ENCODE results near the gene TPSAB1. TPM values are rescaled to one million over a fixed set of nuclear protein-coding genes. Genes with fewer than 3 reads are reported as not detected.

TPSAB1 gene
- total RNA-seq, 1 experiment from 2014 or later = not detected

DNA sequence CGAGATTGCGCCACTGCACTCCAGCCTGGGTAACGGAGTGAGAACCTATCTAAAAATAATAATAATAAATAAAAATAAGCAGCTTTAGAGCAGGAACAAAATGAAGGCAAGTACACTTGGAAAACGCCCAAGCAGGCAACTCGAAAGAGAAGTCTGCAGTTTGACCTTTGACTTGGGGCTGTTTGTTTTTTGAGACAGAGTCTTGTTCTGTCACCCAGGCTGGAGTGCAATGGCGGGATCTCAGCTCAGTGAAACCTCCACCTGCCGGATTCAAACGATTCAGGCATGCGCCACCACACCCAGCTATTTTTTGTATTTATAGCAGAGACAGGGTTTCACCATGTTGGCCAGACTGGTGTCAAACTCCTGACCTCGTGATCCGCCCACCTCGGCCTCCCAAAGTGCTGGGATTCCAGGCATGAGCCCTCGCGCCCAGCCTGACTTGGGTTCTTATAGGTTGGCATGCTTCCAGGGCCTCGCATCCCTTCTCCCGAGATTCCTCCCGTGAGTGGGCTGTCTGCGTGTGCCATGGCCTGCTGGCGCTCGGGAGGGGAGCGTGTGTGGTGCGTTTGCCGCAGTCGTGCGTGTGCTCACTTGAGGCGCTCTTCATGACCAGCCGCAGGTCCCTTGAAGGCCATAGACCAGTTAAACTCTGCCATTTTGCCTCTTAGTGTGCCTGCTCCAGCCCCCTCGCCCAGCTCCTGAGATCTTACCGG lies 50.5 kb downstream of the TPSAB1 start:
- Histone ChIP-seq H2AFZ (no peak overlapping the region), H4K20me1 (ENCODE audit: insufficient read depth) (no peaks in the 10 kb centered on the region), H3K4me1 (replicated peaks; ENCODE audit: insufficient read depth) (peaks cover 12% of the 10 kb centered on the region), H3K4me2 (no peak overlapping the region), H3K27ac (no peak overlapping the region), H3F3A (ENCODE audit: insufficient read depth, low read depth) (peaks cover 9% of the 10 kb centered on the region; the same call in 1 of the 2 replicates), H3K27me3 (ENCODE audit: insufficient read depth, low read depth) (peaks cover 29% of the 10 kb centered on the region; the same call in 1 of the 2 replicates), H3K79me2 (ENCODE audit: low read depth) (no peaks in the 10 kb centered on the region), H3K36me3 (ENCODE audit: low read depth) (no peaks in the 10 kb centered on the region), H3K9me2 (ENCODE audit: insufficient read depth) (no peaks in the 10 kb centered on the region), H3K4me3 (no peak overlapping the region), H3K9me3 (ENCODE audit: insufficient read depth, low read depth) (no peaks in the 10 kb centered on the region)
- CTCF ChIA-PET = no interaction called here
- POLR2A ChIA-PET (ENCODE audit: unreplicated experiment) = no interaction called here
- intact Hi-C loops (cut with micrococcal nuclease; ENCODE audit: unreplicated experiment) = no loop called here
- DNase-seq = peak in 1 of 2 experiments; percentile 40
- BruUV-seq (replicated peaks) = no TSS peak
- TF ChIP-seq EZH2 (IDR thresholded peaks at IDR 0.05; ENCODE audit: low read depth) = no peak
- TF ChIP-seq, protein P1, sequence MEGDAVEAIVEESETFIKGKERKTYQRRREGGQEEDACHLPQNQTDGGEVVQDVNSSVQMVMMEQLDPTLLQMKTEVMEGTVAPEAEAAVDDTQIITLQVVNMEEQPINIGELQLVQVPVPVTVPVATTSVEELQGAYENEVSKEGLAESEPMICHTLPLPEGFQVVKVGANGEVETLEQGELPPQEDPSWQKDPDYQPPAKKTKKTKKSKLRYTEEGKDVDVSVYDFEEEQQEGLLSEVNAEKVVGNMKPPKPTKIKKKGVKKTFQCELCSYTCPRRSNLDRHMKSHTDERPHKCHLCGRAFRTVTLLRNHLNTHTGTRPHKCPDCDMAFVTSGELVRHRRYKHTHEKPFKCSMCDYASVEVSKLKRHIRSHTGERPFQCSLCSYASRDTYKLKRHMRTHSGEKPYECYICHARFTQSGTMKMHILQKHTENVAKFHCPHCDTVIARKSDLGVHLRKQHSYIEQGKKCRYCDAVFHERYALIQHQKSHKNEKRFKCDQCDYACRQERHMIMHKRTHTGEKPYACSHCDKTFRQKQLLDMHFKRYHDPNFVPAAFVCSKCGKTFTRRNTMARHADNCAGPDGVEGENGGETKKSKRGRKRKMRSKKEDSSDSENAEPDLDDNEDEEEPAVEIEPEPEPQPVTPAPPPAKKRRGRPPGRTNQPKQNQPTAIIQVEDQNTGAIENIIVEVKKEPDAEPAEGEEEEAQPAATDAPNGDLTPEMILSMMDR (conservative IDR thresholded peaks at IDR 0.05) = no peak

GRCh38 chr16:1291576-1291974 lies 51.1 kb downstream of the TPSAB1 start:
- peaks cover 17% of the 10 kb centered on the region for H3K4me1 ChIP-seq (replicated peaks; ENCODE audit: insufficient read depth)
- BruUV-seq (replicated peaks) = no TSS peak
- H3F3A ChIP-seq (ENCODE audit: insufficient read depth, low read depth) = peaks cover 12% of the 10 kb centered on the region; the same call in 1 of the 2 replicates
- intact Hi-C loops (cut with micrococcal nuclease; ENCODE audit: unreplicated experiment) = no loop called here
- H3K4me2 ChIP-seq = no peak overlapping the region
- no peak overlapping the region for H2AFZ ChIP-seq
- H3K27ac ChIP-seq = no peak overlapping the region
- H3K36me3 ChIP-seq (ENCODE audit: low read depth) = no peaks in the 10 kb centered on the region
- CTCF ChIA-PET = no interaction called here
- H3K9me2 ChIP-seq (ENCODE audit: insufficient read depth) = no peaks in the 10 kb centered on the region
- POLR2A ChIA-PET (ENCODE audit: unreplicated experiment) = no interaction called here
- no peaks in the 10 kb centered on the region for H3K79me2 ChIP-seq (ENCODE audit: low read depth)
- DNase-seq = no peak
- TF ChIP-seq, protein P1 (conservative IDR thresholded peaks at IDR 0.05) = no peak
- no peak for TF ChIP-seq EZH2 (IDR thresholded peaks at IDR 0.05; ENCODE audit: low read depth)
- no peak overlapping the region for H3K4me3 ChIP-seq
- H3K9me3 ChIP-seq (ENCODE audit: insufficient read depth, low read depth) = no peaks in the 10 kb centered on the region
- no peaks in the 10 kb centered on the region for H4K20me1 ChIP-seq (ENCODE audit: insufficient read depth)
- H3K27me3 ChIP-seq (ENCODE audit: insufficient read depth, low read depth) = peaks cover 24% of the 10 kb centered on the region; the same call in 1 of the 2 replicates

Other genes starting within 250 kb of the TPSAB1 start
- not detected in 2 replicates for gene SSTR5, start 168.0 kb upstream of the TPSAB1 start, total RNA-seq (2021)
- not detected in 2 replicates for gene C1QTNF8, start 144.5 kb upstream of the TPSAB1 start, total RNA-seq (2021)
- 0.08 TPM in 1 of 2 replicates, not detected in the other for gene CACNA1H, start 87.6 kb upstream of the TPSAB1 start, total RNA-seq (2021)
- gene TPSG1, start 15.4 kb upstream of the TPSAB1 start, total RNA-seq (2021) = not detected in 2 replicates
- not detected in 2 replicates for gene TPSB2, start 10.5 kb upstream of the TPSAB1 start, total RNA-seq (2021)
- gene TPSD1, start 15.4 kb downstream of the TPSAB1 start, total RNA-seq (2021) = not detected in 2 replicates
- 218 and 271 TPM in 2 replicates for gene UBE2I, start 68.9 kb downstream of the TPSAB1 start, total RNA-seq (2021)
- 35.0 and 47.3 TPM in 2 replicates for gene BAIAP3, start 92.9 kb downstream of the TPSAB1 start, total RNA-seq (2021)
- 69.5 and 108 TPM in 2 replicates for gene TSR3, start 111.2 kb downstream of the TPSAB1 start, total RNA-seq (2021)
- 40.6 and 50.7 TPM in 2 replicates for gene GNPTG, start 111.2 kb downstream of the TPSAB1 start, total RNA-seq (2021)
- gene UNKL, start 174.0 kb downstream of the TPSAB1 start, total RNA-seq (2021) = 111 and 112 TPM in 2 replicates
- gene UQCC4, start 180.0 kb downstream of the TPSAB1 start, total RNA-seq (2021) = 21.7 and 27.5 TPM in 2 replicates
- gene PERCC1, start 190.4 kb downstream of the TPSAB1 start, total RNA-seq (2021) = not detected in 2 replicates
- gene CCDC154, start 203.9 kb downstream of the TPSAB1 start, total RNA-seq (2021) = 2.4 and 2.8 TPM in 2 replicates
- 110 and 111 TPM in 2 replicates for gene CLCN7, start 234.3 kb downstream of the TPSAB1 start, total RNA-seq (2021)
- 0.39 TPM in 1 of 2 replicates, not detected in the other for gene PTX4, start 248.2 kb downstream of the TPSAB1 start, total RNA-seq (2021)

Measured in PC-9 (cell line).